Upper lobe of left lung (tissue), 6 donors: ENCODE data around the gene MPRIP. TPM values are rescaled to one million over a fixed set of nuclear protein-coding genes. Genes with fewer than 3 reads are reported as not detected.

ENCODE experiments used
- ATAC-seq, 2 donors: fragments of 200-7000 bp; cut with Tn5 transposase; one replicate each; pipeline ENCODE4 v1.9.1; 2022; ENCODE audit warnings: mild to moderate bottlenecking in 2 of 2, moderate library complexity in 2 of 2; ENCODE audit not compliant: low FRiP score in 2 of 2
- DNase-seq, 2 donors: peaks; one replicate each; pipeline ENCODE4 v3.0.0-alpha.2; 2019 to 2020
- H3K27ac ChIP-seq, 4 donors: fragments of 200-600 bp; sonication (generic); one replicate each; pipeline ENCODE4 v1.5.1; 2016 to 2019
- H3K27me3 ChIP-seq, 4 donors: fragments of 200-600 bp; sonication (generic); one replicate each; pipeline ENCODE4 v1.5.1; 2017 to 2019
- H3K36me3 ChIP-seq, 4 donors: fragments of 200-600 bp; sonication (generic); one replicate each; pipeline ENCODE4 v1.5.1; 2016 to 2019
- H3K4me1 ChIP-seq, 4 donors: fragments of 200-600 bp; sonication (generic); one replicate each; pipeline ENCODE4 v1.5.1; 2018 to 2019
- H3K4me3 ChIP-seq, 4 donors: fragments of 200-600 bp; sonication (generic); one replicate each; pipeline ENCODE4 v1.5.1; 2017 to 2019; ENCODE audit warnings: mild to moderate bottlenecking in 2 of 4, moderate library complexity in 1 of 4
- H3K9me3 ChIP-seq, 4 donors: fragments of 200-600 bp; sonication (generic); one replicate each; pipeline ENCODE4 v1.5.1; 2018 to 2019
- EP300 ChIP-seq, 4 donors: sonication (generic); formaldehyde crosslinking; IDR thresholded peaks; one replicate each; pipeline ENCODE4 v1.5.1; 2017; ENCODE audit warnings: antibody characterized with exemption in 4 of 4, control low read depth in 2 of 4
- POLR2A ChIP-seq, 4 donors: fragments of 450-650 bp; IDR thresholded peaks; one replicate each; pipeline ENCODE4 v1.5.1; 2016 to 2017; ENCODE audit warnings: antibody characterized with exemption in 4 of 4, mild to moderate bottlenecking in 2 of 4
- POLR2AphosphoS5 ChIP-seq, 2 donors: sonication (generic); formaldehyde crosslinking; IDR thresholded peaks; one replicate each; pipeline ENCODE4 v1.5.1; 2017; ENCODE audit warnings: antibody characterized with exemption in 2 of 2
- WGBS, 2 donors: methylation state at CpG; one replicate each; pipeline ENCODE4 v1.1.5; 2017 to 2018; 5-methylcytosine and 5-hydroxymethylcytosine counted together
- total RNA-seq, 6 donors: library from RNA; depleted of rRNA in 4 of 6; stranded (reverse); fragments of >200 nt in 4 of 6; gene quantifications; one replicate each; pipeline versions ENCODE4 v1.1.0 to v1.2.1, GENCODE V29; 2016 to 2021
- TF ChIP-seq, protein P1 (sequence below), 6 experiments: fragments of 450-650 bp in 4 of 6; fragments of 200-600 bp in 2 of 6; sonication (generic) in 2 of 6; IDR thresholded peaks; one replicate each; pipeline ENCODE4 v1.5.1; 2016 to 2019; ENCODE audit warnings: antibody characterized with exemption in 6 of 6
- donor health status: DM: no; HTN: no; CAD: no; lungs with moderate emphysema.
- donor health status: DM: no; HTN: yes; CAD: no; lungs with severe emphysema.

The MPRIP gene
- total RNA-seq, 6 donors from 2014 or later = 201 to 380 (median 285) TPM

- no peaks in the 10 kb centered on the region for H3K27me3 ChIP-seq
- DNase-seq (peak in 1 of 2 donors; percentile 11), ATAC-seq (no peak)
- H3K9me3 ChIP-seq = no peaks in the 10 kb centered on the region
- no peak overlapping the region for H3K4me3 ChIP-seq
- WGBS, 2 donors = 75 to 76% methylated on average over 6 to 8 of the region's 8 CpGs
- H3K4me1 ChIP-seq = peaks cover 57 to 79% (median 72%) of the 10 kb centered on the region in 4 donors
- peak overlapping the region in 3 of 4 donors; percentile 52 to 73 (median 61) for H3K27ac ChIP-seq
- TF ChIP-seq POLR2A (IDR thresholded peaks at IDR 0.05) (no peak), POLR2AphosphoS5 (IDR thresholded peaks at IDR 0.05) (no peak)
- TF ChIP-seq, protein P1, sequence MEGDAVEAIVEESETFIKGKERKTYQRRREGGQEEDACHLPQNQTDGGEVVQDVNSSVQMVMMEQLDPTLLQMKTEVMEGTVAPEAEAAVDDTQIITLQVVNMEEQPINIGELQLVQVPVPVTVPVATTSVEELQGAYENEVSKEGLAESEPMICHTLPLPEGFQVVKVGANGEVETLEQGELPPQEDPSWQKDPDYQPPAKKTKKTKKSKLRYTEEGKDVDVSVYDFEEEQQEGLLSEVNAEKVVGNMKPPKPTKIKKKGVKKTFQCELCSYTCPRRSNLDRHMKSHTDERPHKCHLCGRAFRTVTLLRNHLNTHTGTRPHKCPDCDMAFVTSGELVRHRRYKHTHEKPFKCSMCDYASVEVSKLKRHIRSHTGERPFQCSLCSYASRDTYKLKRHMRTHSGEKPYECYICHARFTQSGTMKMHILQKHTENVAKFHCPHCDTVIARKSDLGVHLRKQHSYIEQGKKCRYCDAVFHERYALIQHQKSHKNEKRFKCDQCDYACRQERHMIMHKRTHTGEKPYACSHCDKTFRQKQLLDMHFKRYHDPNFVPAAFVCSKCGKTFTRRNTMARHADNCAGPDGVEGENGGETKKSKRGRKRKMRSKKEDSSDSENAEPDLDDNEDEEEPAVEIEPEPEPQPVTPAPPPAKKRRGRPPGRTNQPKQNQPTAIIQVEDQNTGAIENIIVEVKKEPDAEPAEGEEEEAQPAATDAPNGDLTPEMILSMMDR (IDR thresholded peaks at IDR 0.05) = no peak
- H3K36me3 ChIP-seq = peaks cover 0 to 12% (median 5%) of the 10 kb centered on the region in 4 donors
These were observed 11.5 kb downstream of the MPRIP start for GRCh38 chr17:17053446-17054379.

DNA sequence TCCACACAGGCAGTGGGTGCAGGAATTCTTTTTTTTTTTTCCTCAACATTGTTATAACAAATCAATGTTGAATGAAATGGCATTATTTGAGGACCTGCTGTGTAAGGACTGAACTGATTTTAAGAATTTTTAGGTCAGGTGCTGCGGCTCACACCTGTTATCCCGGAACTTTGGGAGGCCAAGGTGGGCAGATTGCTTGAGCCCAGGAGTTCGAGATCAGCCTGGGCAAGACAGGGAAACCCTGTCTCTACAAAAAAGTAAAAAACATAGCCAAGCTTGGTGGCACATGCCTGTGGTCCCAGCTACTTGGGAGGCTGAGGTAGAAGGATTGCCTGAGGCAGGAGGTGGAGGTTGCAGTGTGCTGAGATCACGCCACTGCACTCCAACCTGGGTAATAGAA lies 12.4 kb downstream of the MPRIP start:
- no peak for ATAC-seq
- Histone ChIP-seq H3K36me3 (peaks cover 0 to 20% (median 5%) of the 10 kb centered on the region in 4 donors), H3K4me3 (no peak overlapping the region), H3K27me3 (no peaks in the 10 kb centered on the region), H3K4me1 (peaks cover 57 to 79% (median 69%) of the 10 kb centered on the region in 4 donors), H3K27ac (peak overlapping the region in 3 of 4 donors; percentile 43 to 66 (median 63)), H3K9me3 (no peaks in the 10 kb centered on the region)
- 93 to 95% methylated on average over 4 of the region's 4 CpGs for WGBS, 2 donors
- peak in 1 of 2 donors; percentile 4 for DNase-seq
- no peak for TF ChIP-seq POLR2AphosphoS5 (IDR thresholded peaks at IDR 0.05)
- TF ChIP-seq, protein P1 (IDR thresholded peaks at IDR 0.05) = no peak
- no peak for TF ChIP-seq EP300 (IDR thresholded peaks at IDR 0.05)

DNA sequence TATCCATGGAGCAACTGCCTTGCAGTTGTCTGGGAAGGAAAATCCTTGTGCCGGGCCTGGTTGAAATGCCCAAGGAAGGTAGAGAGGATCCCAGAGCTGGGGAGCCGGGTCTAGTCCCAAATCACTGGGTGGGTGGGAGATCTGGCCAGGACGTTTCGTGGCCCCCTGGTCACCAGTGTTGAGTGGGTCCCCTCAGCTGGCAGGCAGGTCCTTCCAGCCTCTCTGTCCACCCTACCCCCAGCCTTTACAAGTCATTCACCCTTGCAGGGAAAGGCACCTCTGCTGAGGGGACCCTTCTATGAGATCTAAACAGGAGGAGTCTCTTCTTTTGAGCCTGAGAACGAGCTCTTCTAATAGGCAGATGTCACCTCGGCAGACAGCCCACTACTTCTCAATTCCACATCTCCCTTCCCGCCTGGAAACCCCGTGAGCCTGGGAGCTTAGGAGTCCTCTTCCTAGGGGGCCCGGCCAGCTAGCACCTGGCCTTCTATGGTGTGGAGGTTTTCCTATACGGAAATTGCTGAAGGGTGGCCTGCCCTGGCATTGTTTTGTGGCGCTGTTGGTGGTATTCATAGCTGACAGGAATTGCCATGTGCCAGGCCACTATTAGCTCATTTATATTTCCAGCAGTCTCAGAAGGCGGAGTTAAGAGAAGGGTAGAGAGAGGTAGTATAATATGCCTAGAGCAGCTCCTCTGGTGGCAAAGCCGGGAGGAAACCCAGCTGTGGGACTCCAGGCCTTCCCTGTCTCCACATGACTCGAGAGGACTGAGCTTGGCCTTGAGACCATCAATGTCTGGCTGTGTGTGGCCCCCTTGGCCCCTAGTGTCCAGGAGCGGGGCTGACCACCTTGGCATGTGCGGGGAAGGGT lies 13.3 kb downstream of the MPRIP start:
- WGBS, 2 donors = 71% methylated on average over 13 to 16 of the region's 16 CpGs

GRCh38 chr17:17056156-17056539 lies 13.9 kb downstream of the MPRIP start:
- Histone ChIP-seq H3K4me3 (no peak overlapping the region), H3K27me3 (no peaks in the 10 kb centered on the region), H3K4me1 (peaks cover 48 to 75% (median 62%) of the 10 kb centered on the region in 4 donors), H3K9me3 (no peaks in the 10 kb centered on the region), H3K36me3 (peaks cover 0 to 27% (median 5%) of the 10 kb centered on the region in 4 donors), H3K27ac (peak overlapping the region; percentile 43 to 66 (median 64))
- ATAC-seq = peak in 1 of 2 donors; percentile 47
- peak in 1 of 2 donors; percentile 37 for DNase-seq
- TF ChIP-seq POLR2A (IDR thresholded peaks at IDR 0.05) (no peak), EP300 (IDR thresholded peaks at IDR 0.05) (peak in 1 of 4 donors; percentile 47), POLR2AphosphoS5 (IDR thresholded peaks at IDR 0.05) (peak in 1 of 2 donors; percentile 11)
- TF ChIP-seq, protein P1 (IDR thresholded peaks at IDR 0.05) = no peak
- WGBS, 2 donors = 55 to 60% methylated on average over 7 to 8 of the region's 8 CpGs

More for the DNA sequence above, 13.3 kb downstream of the MPRIP start:
- Histone ChIP-seq H3K36me3 (peaks cover 0 to 27% (median 5%) of the 10 kb centered on the region in 4 donors), H3K9me3 (no peaks in the 10 kb centered on the region), H3K27me3 (no peaks in the 10 kb centered on the region), H3K27ac (peak overlapping the region; percentile 43 to 66 (median 64)), H3K4me1 (peaks cover 53 to 78% (median 67%) of the 10 kb centered on the region in 4 donors), H3K4me3 (no peak overlapping the region)
- DNase-seq (peak in 1 of 2 donors; percentile 24), ATAC-seq (peak in 1 of 2 donors; percentile 4)
- TF ChIP-seq, protein P1 (IDR thresholded peaks at IDR 0.05) = peak in 1 of 6 experiments; percentile 27
- no peak for TF ChIP-seq POLR2A (IDR thresholded peaks at IDR 0.05)
